Activated CD8-positive, alpha-beta T cell treated with anti-CD3 and anti-CD28 coated beads, Interleukin-2, amount 10 ng/mL, durations not matched to agents 7 days and 5 days (primary cell): ENCODE data around the gene PTGFRN. TPM values are rescaled to one million over a fixed set of nuclear protein-coding genes. Genes with fewer than 3 reads are reported as not detected.

Experiments
- ATAC-seq: fragments of 150-1000 bp; cut with Tn5 transposase; one replicate; pipeline ENCODE4 v1.10.0; 2021; ENCODE audit warnings: moderate library complexity
- CTCF ChIA-PET: fragments of 350-600 bp; sonication (Branson Sonifier 250); formaldehyde crosslinking; loops from one replicate; lab custom pipeline; 2021; ENCODE audit warnings: antibody characterized with exemption; lab: Charles Lee
- POLR2A ChIA-PET: fragments of 350-600 bp; sonication (Branson Sonifier 250); formaldehyde crosslinking; loops from one replicate; lab custom pipeline; 2021; ENCODE audit warnings: antibody characterized with exemption; lab: Charles Lee
- DNase-seq: peaks from one replicate; pipeline ENCODE4 v3.0.0-alpha.2; 2020
- H3K27ac Mint-ChIP-seq: one replicate; pipeline ENCODE4 v1.8.0; 2021; ENCODE audit warnings: mild to moderate bottlenecking, mixed read lengths
- H3K27me3 Mint-ChIP-seq: one replicate; pipeline ENCODE4 v1.8.0; 2021; ENCODE audit warnings: low read depth, mixed read lengths
- H3K36me3 Mint-ChIP-seq: one replicate; pipeline ENCODE4 v1.8.0; 2021; ENCODE audit warnings: low read depth, mixed read lengths
- H3K4me1 Mint-ChIP-seq: one replicate; pipeline ENCODE4 v1.8.0; 2021; ENCODE audit warnings: low read depth, mixed read lengths
- H3K4me3 Mint-ChIP-seq: one replicate; pipeline ENCODE4 v1.8.0; 2021; ENCODE audit warnings: mild to moderate bottlenecking, mixed read lengths
- H3K9me3 Mint-ChIP-seq: one replicate; pipeline ENCODE4 v1.8.0; 2022; ENCODE audit warnings: mixed read lengths; ENCODE audit not compliant: insufficient read depth
- total RNA-seq, 2 experiments: library from RNA; stranded (reverse); gene quantifications; one replicate each; pipeline ENCODE4 v1.2.3, GENCODE V29; 2021

PTGFRN gene
- total RNA-seq, 2 experiments from 2014 or later = 0.89 to 0.90 TPM

DNA sequence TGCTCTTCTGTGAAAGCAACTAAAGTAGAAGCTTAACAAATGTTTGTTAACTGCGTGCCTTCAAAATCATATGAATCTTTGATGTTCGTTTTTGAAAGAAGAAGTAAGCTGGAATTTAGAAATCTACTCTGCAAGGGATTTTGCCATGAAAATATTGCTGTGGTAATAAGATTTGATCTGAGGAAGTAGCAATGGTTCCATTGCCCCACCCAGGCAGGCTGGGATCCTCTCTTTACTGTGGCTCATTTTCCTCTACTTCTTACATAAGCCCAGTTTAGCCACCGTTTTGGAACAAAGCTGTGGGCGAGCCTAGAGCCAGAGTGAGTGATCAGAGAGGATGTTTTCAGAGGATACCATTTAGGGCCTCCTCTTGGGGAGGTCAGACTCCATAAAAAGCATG is 20.3 kb upstream of the PTGFRN start:
- H3K4me3 Mint-ChIP-seq = no peak overlapping the region
- ATAC-seq (no peak), DNase-seq (no peak)
- ChIA-PET POLR2A (interaction anchor here (0.6 kb wide), 1 partner anchor 19 kb away, joined by 3 read pairs; no protein-coding TSS in a partner anchor), CTCF (no interaction called here)
- H3K27ac Mint-ChIP-seq = no peak overlapping the region
- no peaks in the 10 kb centered on the region for H3K36me3 Mint-ChIP-seq
- peaks cover 6% of the 10 kb centered on the region for H3K9me3 Mint-ChIP-seq
- H3K27me3 Mint-ChIP-seq = peaks cover 6% of the 10 kb centered on the region
- peaks cover 4% of the 10 kb centered on the region for H3K4me1 Mint-ChIP-seq

DNA sequence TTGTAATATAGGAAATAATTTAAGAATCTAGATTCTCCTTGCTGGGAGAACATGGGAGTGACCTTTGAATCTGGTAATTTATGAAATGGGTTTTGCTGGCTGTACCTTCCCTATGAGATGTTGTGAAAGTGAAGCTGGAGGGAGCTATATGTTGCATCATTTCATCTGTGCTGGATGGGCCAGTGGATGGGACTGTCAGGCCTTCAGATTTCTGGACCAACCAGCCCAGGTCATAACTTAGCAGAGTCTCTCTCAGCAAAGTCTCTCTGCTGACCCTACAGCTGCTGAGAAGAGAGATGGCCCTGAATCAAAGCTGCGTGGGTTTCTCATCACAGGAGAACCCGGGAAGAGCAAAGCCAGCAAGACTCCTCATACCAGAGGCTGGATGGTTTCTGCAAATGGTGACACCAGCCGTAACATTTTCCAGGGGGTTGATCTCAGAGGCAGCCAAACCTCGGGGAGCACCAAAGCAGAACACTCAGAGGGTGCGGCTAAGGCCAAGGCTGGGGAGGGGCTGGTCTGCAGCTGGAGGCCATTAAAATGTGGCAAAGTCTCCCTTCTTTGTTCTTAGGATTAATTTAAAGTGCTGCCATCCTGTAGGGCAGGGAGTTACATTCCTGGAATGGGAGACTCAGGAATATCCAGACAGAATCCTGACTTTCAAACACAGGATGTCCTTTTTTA is 18.2 kb upstream of the PTGFRN start:
- Mint-ChIP-seq H3K9me3 (peaks cover 15% of the 10 kb centered on the region), H3K4me1 (peaks cover 4% of the 10 kb centered on the region), H3K4me3 (no peak overlapping the region), H3K27ac (no peak overlapping the region), H3K36me3 (peaks cover 7% of the 10 kb centered on the region), H3K27me3 (peaks cover 6% of the 10 kb centered on the region)
- CTCF ChIA-PET = interaction anchor here (1.0 kb wide), 1 partner anchor 10 kb away, joined by 3 read pairs; no protein-coding TSS in a partner anchor
- POLR2A ChIA-PET = no interaction called here
- ATAC-seq (no peak), DNase-seq (no peak)

DNA sequence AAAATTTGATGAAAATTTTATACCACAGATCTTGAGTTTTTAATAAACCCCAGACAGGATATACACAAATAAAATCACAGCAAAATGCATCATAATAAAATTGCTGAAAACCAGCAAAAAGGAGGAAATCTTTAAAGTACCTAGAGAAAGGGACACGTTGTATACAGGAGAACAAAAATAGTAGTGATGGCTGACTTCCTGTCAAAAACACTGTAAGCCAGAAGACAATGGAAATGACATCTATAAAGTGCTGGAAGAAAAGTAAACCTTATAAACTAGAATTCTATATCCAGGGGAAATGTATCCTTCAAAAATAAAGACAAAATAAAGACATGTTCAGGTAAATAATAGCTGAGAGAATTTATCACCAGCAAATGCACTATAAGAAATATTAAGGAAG is 14.6 kb upstream of the PTGFRN start:
- CTCF ChIA-PET = interaction anchor here (2.7 kb wide), 1 partner anchor 13 kb away, joined by 8 read pairs; no protein-coding TSS in a partner anchor
- ATAC-seq (no peak), DNase-seq (no peak)

DNA sequence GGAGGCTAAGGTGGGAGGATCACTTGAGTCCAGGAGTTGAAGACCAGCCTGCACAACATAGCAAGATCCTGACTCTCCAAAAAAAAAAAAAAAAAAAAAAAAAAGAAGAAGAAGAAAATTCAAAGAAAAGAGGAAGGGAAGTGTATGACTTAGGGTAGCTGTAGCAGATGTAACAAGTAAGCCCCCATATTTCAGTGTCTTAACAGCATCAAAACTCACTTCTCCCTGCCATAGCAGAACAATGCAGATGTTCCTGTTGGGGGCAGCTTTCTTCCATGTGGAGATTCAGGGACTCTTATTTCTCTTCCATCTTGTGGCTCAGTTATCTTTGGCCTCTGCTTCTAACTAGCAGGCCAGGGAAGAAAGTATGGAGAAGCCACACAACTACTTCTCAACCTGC is 10.2 kb upstream of the PTGFRN start:
- DNase-seq (no peak), ATAC-seq (no peak)
- CTCF ChIA-PET = interaction anchor here (0.6 to 1.5 kb wide), 2 partner anchors 28 to 162 kb away, joined by 3 read pairs; no protein-coding TSS in a partner anchor
- Mint-ChIP-seq H3K27me3 (peaks cover 13% of the 10 kb centered on the region), H3K4me3 (no peak overlapping the region), H3K36me3 (peaks cover 7% of the 10 kb centered on the region), H3K4me1 (no peaks in the 10 kb centered on the region), H3K9me3 (peaks cover 8% of the 10 kb centered on the region), H3K27ac (no peak overlapping the region)
- POLR2A ChIA-PET = no interaction called here

More for the DNA sequence above, 14.6 kb upstream of the PTGFRN start:
- POLR2A ChIA-PET = no interaction called here
- H3K9me3 Mint-ChIP-seq = peaks cover 15% of the 10 kb centered on the region
- H3K27ac Mint-ChIP-seq = no peak overlapping the region
- no peak overlapping the region for H3K4me3 Mint-ChIP-seq
- H3K27me3 Mint-ChIP-seq = peaks cover 10% of the 10 kb centered on the region
- no peaks in the 10 kb centered on the region for H3K4me1 Mint-ChIP-seq
- H3K36me3 Mint-ChIP-seq = peaks cover 7% of the 10 kb centered on the region

DNA sequence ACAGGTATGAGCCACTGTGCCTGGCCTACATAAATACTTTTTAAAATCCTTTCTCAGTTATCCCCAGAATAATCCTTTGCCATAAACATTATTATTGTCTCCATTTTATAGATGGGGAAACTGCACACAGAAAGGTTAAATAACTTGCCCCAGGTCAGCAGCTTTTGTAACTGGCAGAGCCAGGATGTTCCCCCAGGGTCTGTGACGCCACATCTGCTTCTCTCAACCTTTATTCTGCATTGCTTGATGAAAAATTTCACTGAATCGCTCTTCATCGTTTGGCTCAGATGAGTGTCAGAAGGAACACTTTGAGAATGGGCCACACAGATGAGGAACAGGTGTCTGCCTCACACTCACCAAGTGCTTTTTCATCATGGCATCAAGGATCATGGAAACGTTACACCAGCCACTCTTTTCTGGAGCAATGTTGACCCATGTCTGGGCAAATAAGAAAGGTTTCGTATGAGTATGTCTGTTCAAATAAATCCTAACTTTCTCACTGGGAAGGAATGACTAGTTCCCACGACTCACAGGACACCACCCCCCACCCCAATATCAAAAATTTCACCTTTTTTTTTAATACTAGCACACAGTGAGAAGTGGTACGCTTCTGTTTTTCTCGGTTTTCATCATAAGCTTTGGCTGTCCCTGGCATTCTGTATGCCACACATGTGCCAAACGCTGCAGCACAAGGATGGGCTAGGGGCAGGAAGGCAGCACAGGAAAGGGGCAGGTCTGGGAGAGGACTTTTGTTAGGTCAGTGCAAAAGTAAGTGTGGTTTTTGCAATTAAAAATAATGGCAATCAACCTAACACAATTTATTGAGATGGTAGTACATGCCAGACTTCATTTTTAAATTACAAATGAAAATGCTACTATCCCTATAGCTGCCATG is 9.0 kb upstream of the PTGFRN start:
- DNase-seq = no peak
- POLR2A ChIA-PET = interaction anchor here (0.6 kb wide), 1 partner anchor 15 kb away, joined by 3 read pairs; no protein-coding TSS in a partner anchor
- no peak overlapping the region for H3K27ac Mint-ChIP-seq
- H3K4me1 Mint-ChIP-seq = no peaks in the 10 kb centered on the region
- H3K36me3 Mint-ChIP-seq = no peaks in the 10 kb centered on the region
- H3K27me3 Mint-ChIP-seq = peaks cover 16% of the 10 kb centered on the region
- no peaks in the 10 kb centered on the region for H3K9me3 Mint-ChIP-seq
- CTCF ChIA-PET = interaction anchor here (1.5 kb wide), 1 partner anchor 163 kb away, joined by 3 read pairs; no protein-coding TSS in a partner anchor
- ATAC-seq = no peak
- H3K4me3 Mint-ChIP-seq = no peak overlapping the region

DNA sequence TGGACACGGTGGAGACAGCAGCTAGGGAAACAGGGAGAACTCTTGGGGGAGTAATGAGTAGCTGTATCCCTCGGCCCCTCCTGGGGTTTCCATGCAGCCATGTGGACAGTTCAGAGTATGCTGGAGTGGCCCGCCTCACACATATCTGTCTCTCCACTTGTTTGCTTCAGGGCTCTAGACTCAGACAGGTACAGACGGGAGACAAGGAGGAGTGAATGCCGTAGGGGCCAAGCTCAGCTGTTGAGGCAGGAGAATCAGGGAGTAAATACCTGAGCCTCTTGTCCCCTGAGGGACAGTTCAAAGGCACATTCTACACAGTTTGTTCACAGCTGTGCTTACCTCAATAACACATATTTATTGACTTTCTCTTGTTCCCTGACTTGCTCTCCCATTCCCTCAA is 7.7 kb upstream of the PTGFRN start:
- Mint-ChIP-seq H3K27me3 (peaks cover 17% of the 10 kb centered on the region), H3K27ac (no peak overlapping the region), H3K4me3 (no peak overlapping the region), H3K9me3 (no peaks in the 10 kb centered on the region), H3K4me1 (no peaks in the 10 kb centered on the region), H3K36me3 (no peaks in the 10 kb centered on the region)
- ChIA-PET CTCF (interaction anchor here (1.0 to 1.9 kb wide), 2 partner anchors 9 to 177 kb away, joined by 3 to 6 read pairs; no protein-coding TSS in a partner anchor), POLR2A (no interaction called here)
- DNase-seq = no peak
- ATAC-seq = no peak

DNA sequence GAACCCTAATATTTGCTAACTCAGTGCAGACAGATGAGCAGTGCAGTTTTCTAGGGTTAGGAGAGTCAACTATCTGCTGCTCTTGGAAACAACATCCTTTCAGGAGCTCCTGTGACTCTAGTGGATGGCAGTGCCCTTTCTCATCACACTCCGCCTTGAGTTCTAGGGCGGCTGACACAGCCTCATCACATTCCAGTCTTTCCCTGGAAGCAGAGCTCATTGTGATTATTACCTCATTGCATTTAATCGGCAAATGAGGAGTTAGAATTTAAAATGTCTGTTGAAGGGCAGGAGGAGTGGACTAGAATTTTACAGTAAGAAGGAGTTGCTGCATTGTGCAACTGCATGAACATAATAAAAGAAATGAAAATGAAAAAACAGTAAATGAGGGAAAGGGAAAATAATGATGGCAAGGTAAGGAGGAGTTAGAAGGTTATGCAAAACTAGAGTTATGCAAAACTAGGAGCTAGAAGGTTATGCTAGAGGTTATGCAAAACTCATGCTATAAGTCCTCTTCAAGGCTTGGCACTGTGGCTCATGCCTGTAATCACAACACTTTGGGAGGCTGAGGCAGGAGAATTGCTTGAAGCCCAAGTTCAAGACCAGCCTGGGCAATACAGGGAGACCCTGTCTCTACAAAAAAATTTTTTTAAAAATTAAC is 6.9 kb upstream of the PTGFRN start:
- no peak for ATAC-seq
- no peaks in the 10 kb centered on the region for H3K36me3 Mint-ChIP-seq
- no peaks in the 10 kb centered on the region for H3K4me1 Mint-ChIP-seq
- H3K4me3 Mint-ChIP-seq = no peak overlapping the region
- no peak for DNase-seq
- no peaks in the 10 kb centered on the region for H3K9me3 Mint-ChIP-seq
- H3K27me3 Mint-ChIP-seq = peaks cover 17% of the 10 kb centered on the region
- ChIA-PET POLR2A (no interaction called here), CTCF (interaction anchor here (0.7 to 1.9 kb wide), 3 partner anchors 9 to 178 kb away, joined by 3 to 6 read pairs (median 3); no protein-coding TSS in a partner anchor)
- H3K27ac Mint-ChIP-seq = no peak overlapping the region

DNA sequence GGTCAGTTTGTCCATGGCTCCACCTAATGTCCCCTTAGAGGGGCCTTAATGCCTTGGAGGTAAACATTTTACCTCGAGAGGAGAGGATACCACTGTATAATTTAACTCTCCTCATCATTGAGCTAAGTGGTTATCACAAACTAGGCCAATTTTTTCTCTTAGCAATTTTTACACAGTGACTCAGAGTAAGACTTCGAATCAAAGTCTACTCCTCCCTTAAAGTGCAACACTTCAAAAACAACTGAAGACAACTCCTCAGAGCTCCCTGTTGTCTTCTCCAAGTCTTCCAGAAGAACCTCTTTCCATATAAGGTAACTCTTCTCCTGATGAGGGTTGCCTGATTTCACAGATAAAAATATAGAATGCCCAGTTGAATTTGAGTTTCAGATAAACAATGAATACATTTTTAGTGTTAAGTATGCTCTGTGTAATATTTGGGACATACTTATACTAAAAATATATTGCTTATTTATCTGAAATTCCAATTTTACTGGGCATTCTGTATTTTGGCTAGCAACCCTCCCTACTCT is 4.9 kb upstream of the PTGFRN start:
- ChIA-PET CTCF (no interaction called here), POLR2A (no interaction called here)
- no peak overlapping the region for H3K27ac Mint-ChIP-seq
- H3K4me3 Mint-ChIP-seq = no peak overlapping the region
- DNase-seq (no peak), ATAC-seq (no peak)
- H3K9me3 Mint-ChIP-seq = no peaks in the 10 kb centered on the region
- H3K36me3 Mint-ChIP-seq = no peaks in the 10 kb centered on the region
- peaks cover 2% of the 10 kb centered on the region for H3K4me1 Mint-ChIP-seq
- H3K27me3 Mint-ChIP-seq = peaks cover 19% of the 10 kb centered on the region

DNA sequence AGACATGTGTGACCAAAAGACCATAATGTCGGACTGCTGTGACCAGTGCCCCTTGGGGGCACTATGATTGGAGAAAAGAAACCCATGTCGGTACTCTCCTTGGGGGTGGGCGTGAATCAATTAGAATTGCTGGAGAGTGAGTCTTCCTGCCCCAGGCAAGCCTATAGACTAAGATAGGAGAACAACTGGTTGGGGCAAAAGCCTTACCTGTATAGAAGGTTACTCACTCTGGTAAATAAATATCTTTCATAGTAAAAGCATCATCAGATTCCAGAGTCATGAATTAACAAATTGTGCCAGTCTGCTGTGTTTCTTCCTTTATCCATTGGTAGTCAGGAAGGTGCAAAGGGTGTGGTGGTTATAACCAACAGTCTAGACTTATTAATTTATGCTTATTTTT is 2.9 kb upstream of the PTGFRN start:
- Mint-ChIP-seq H3K9me3 (no peaks in the 10 kb centered on the region), H3K4me3 (no peak overlapping the region), H3K27me3 (peaks cover 16% of the 10 kb centered on the region), H3K27ac (no peak overlapping the region), H3K36me3 (no peaks in the 10 kb centered on the region), H3K4me1 (peaks cover 2% of the 10 kb centered on the region)
- DNase-seq (no peak), ATAC-seq (no peak)
- ChIA-PET POLR2A (no interaction called here), CTCF (interaction anchor here (0.6 kb wide), 1 partner anchor 142 kb away, joined by 3 read pairs; no protein-coding TSS in a partner anchor)

DNA sequence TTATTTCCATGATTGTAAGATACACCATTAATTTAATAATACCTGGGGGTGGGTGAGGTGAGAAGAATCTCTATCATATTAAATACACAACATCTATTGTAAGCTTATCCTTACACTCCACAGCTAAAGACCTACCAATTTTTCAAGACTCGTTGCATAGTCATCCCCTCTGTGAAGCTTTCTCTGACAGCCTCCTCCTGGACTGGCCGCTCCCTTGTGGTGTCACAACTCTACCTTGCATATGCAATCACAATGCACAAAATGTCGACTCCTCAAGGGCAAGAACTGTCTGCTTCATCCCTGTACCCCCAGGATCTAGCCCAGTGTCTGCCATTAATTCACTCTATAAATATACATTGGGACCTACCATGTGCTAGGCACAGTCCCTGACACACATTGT is 2.4 kb upstream of the PTGFRN start:
- POLR2A ChIA-PET = no interaction called here
- no peaks in the 10 kb centered on the region for H3K9me3 Mint-ChIP-seq
- H3K27me3 Mint-ChIP-seq = peaks cover 13% of the 10 kb centered on the region
- H3K36me3 Mint-ChIP-seq = no peaks in the 10 kb centered on the region
- no peak overlapping the region for H3K27ac Mint-ChIP-seq
- H3K4me3 Mint-ChIP-seq = no peak overlapping the region
- ATAC-seq (no peak), DNase-seq (no peak)
- CTCF ChIA-PET = interaction anchor here (0.6 kb wide), 1 partner anchor 143 kb away, joined by 3 read pairs; no protein-coding TSS in a partner anchor
- H3K4me1 Mint-ChIP-seq = peaks cover 2% of the 10 kb centered on the region

DNA sequence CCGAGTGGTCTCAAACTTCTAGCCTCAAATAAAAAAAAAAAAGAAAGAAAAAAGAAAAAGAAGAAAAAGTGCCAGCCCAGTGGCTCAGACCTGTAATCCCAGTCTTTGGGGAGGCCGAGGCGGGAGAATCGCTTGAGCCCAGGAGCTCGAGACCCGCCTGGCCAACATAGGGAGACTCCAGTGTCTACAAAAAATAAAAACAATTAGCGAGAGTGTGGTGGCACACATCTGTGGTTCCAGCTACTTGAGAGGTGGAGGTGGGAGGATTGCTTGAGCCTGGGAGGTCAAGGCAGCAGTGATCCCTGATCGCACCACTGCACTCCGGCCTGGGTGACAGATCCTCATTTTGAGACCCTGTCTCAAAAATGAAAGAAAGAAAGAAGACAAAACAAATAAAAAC is 1.4 kb upstream of the PTGFRN start:
- H3K4me3 Mint-ChIP-seq = no peak overlapping the region
- CTCF ChIA-PET = no interaction called here
- ATAC-seq (no peak), DNase-seq (no peak)
- POLR2A ChIA-PET = no interaction called here
- H3K9me3 Mint-ChIP-seq = no peaks in the 10 kb centered on the region
- H3K27me3 Mint-ChIP-seq = peaks cover 9% of the 10 kb centered on the region
- H3K27ac Mint-ChIP-seq = no peak overlapping the region
- H3K4me1 Mint-ChIP-seq = peaks cover 2% of the 10 kb centered on the region
- no peaks in the 10 kb centered on the region for H3K36me3 Mint-ChIP-seq
